Measurements from ENCODE around the gene CBLB. TPM values are rescaled to one million over a fixed set of nuclear protein-coding genes. Genes with fewer than 3 reads are reported as not detected.

CBLB gene
- total RNA-seq, 1 donor from 2014 or later = 57.0 TPM

DNA sequence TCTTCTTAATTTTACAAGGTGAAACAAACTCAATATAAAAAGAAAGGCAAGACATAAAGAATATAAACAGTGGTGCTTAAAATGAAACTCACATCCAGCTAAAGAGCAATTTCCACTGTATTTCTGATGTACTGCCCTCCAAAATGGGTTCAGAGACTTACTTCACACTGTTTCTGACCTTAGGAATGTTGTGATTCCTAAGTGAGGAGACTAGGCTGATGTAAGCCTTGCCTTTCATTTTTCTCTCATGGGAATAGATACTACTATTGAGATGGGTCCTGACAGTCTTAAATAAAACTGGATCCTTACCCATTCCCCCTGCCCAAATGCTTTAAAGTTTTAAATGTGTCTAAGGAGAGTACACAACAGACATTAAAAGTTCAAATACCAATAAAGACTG, 86.9 kb downstream of the CBLB start:
- no peak overlapping the region for H3K27ac Mint-ChIP-seq
- peaks cover 20% of the 10 kb centered on the region for H3K4me1 Mint-ChIP-seq (ENCODE audit: unreplicated experiment)
- peaks cover 5% of the 10 kb centered on the region for H3K9me3 Mint-ChIP-seq
- no peak overlapping the region for H3K4me3 Mint-ChIP-seq
- H3K27me3 Mint-ChIP-seq = no peaks in the 10 kb centered on the region
- no peak for DNase-seq (ENCODE audit: extremely low spot score, unreplicated experiment)
- H3K36me3 Mint-ChIP-seq = peaks cover 7% of the 10 kb centered on the region
- no peak for TF ChIP-seq CTCF (conservative IDR thresholded peaks at IDR 0.05)

GRCh38 chr3:105780107-105780506, 88.7 kb downstream of the CBLB start:
- H3K9me3 Mint-ChIP-seq = peaks cover 5% of the 10 kb centered on the region
- peaks cover 9% of the 10 kb centered on the region for H3K4me1 Mint-ChIP-seq (ENCODE audit: unreplicated experiment)
- H3K36me3 Mint-ChIP-seq = peaks cover 10% of the 10 kb centered on the region
- TF ChIP-seq CTCF (conservative IDR thresholded peaks at IDR 0.05) = no peak
- no peaks in the 10 kb centered on the region for H3K27me3 Mint-ChIP-seq
- H3K27ac Mint-ChIP-seq = no peak overlapping the region
- no peak for DNase-seq (ENCODE audit: extremely low spot score, unreplicated experiment)
- H3K4me3 Mint-ChIP-seq = no peak overlapping the region

- no peak for DNase-seq (ENCODE audit: extremely low spot score, unreplicated experiment)
- H3K36me3 Mint-ChIP-seq = peaks cover 15% of the 10 kb centered on the region
- no peaks in the 10 kb centered on the region for H3K9me3 Mint-ChIP-seq
- TF ChIP-seq CTCF (conservative IDR thresholded peaks at IDR 0.05) = no peak
- no peaks in the 10 kb centered on the region for H3K27me3 Mint-ChIP-seq
- H3K4me1 Mint-ChIP-seq (ENCODE audit: unreplicated experiment) = no peaks in the 10 kb centered on the region
- no peak overlapping the region for H3K27ac Mint-ChIP-seq
- H3K4me3 Mint-ChIP-seq = no peak overlapping the region
Measured at GRCh38 chr3:105775368-105775767, 93.4 kb downstream of the CBLB start.

DNA sequence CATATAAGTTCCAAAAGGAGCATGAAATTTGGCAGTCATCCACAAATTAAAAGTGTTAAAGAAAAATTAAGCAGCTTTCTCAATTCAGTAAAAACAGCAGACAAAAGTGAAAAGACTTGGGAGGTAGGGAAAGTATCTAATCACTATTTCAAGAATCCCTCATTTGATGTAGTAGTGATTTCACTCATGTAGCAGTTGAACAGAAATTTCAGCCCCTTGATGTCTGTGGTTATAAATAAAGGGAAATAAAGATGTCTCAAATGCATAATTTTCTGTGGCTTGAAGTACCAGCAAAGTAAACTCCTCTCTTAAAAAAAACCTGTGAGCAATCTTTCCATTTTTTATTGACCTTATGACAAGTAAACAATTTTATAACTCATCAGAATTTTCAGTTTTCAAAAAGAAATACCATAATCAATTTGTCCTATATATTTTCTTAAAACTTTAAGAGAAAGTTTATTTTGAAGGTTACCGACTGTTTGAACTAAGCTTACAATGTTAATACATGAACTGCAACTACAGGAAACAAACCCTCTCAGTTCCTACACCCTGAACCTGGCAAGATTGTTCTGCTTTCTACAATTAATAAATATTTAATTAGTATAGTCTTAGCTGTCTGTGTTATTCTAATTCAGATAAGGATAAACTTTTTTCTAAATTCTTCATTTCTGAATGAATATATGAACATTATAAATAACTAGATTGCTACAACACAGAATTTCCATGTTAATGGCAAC, 94.2 kb downstream of the CBLB start:
- no peaks in the 10 kb centered on the region for H3K4me1 Mint-ChIP-seq (ENCODE audit: unreplicated experiment)
- H3K27ac Mint-ChIP-seq = no peak overlapping the region
- DNase-seq (ENCODE audit: extremely low spot score, unreplicated experiment) = no peak
- H3K36me3 Mint-ChIP-seq = peaks cover 18% of the 10 kb centered on the region
- no peak overlapping the region for H3K4me3 Mint-ChIP-seq
- peaks cover 2% of the 10 kb centered on the region for H3K9me3 Mint-ChIP-seq
- H3K27me3 Mint-ChIP-seq = no peaks in the 10 kb centered on the region
- TF ChIP-seq CTCF (conservative IDR thresholded peaks at IDR 0.05) = no peak

DNA sequence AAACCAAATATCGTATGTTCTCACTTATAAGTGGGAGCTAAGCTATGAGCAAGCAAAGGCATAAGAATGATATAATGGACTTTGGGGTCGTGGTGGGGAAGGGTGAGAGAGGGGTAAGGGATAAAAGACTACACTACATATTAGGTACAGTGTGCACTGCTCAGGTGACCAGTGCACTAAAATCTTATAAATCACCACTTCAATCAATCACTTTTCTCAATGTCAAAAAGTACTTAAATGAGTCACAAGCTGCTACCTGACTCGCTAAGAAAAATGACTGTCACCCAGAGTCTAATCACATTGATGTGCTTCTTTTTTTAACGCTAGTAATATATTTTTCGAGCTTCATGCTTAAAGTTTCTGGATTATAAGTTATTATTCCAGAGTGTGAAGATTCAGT, 95.5 kb downstream of the CBLB start:
- no peak for DNase-seq (ENCODE audit: extremely low spot score, unreplicated experiment)
- no peak overlapping the region for H3K4me3 Mint-ChIP-seq
- no peaks in the 10 kb centered on the region for H3K4me1 Mint-ChIP-seq (ENCODE audit: unreplicated experiment)
- H3K9me3 Mint-ChIP-seq = peaks cover 6% of the 10 kb centered on the region
- TF ChIP-seq CTCF (conservative IDR thresholded peaks at IDR 0.05) = no peak
- peaks cover 26% of the 10 kb centered on the region for H3K36me3 Mint-ChIP-seq
- H3K27ac Mint-ChIP-seq = no peak overlapping the region
- no peaks in the 10 kb centered on the region for H3K27me3 Mint-ChIP-seq
